GM18502 (cell line): ENCODE measurements around the gene TGFB2.

ENCODE experiments used
- ATAC-seq: cut with Tn5 transposase; IDR thresholded peaks from one replicate; pipeline ENCODE4 v1.9.1; 2021; ENCODE audit warnings: mild to moderate bottlenecking; ENCODE audit not compliant: unreplicated experiment, poor library complexity

The TGFB2 gene

DNA sequence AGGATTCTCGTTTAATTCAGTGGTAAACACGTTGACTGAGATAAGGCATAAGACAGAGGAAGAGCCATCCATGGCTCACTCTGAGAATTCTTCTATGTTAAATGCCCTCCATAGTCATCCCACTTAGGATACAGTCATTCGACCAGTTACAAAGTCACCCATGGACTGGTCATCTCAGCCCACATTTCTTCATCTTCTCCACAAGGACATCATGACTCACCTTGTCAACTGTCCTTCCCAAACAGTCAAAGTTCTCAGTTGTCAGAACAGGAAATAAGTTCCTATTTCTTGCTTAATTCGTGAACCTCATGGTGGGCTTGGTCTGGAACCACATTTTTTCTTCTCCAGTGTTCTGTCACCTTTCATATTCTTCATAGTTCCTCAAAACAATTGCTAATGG, 133.2 kb downstream of the TGFB2 start:
- ATAC-seq = no peak

- ATAC-seq = no peak
Measured at GRCh38 chr1:218479436-218480115, 134.4 kb downstream of the TGFB2 start.

- no peak for ATAC-seq
Measured at GRCh38 chr1:218480137-218480536, 135.0 kb downstream of the TGFB2 start.

- no peak for ATAC-seq
Measured at GRCh38 chr1:218480588-218481099, 135.5 kb downstream of the TGFB2 start.

- no peak for ATAC-seq
Measured at GRCh38 chr1:218481116-218481775, 136.1 kb downstream of the TGFB2 start.

DNA sequence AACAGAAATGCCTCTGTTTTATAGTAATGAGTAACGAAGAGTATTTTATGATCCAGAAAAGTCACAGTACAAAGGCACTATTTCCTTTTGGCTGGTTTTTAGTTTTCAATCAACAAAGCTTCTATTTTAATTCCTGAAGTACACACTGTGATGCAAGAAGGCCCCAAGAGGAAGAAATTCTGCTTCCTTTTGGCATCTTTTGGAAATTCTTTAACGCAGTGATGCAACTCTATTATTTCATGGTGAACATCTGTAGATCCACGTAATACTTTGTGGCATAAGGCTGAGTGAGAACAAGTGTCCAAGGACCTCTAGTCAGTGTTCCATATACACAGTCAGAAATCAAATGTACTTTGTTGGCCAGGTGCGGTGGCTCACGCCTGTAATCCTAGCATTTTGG, 137.5 kb downstream of the TGFB2 start:
- no peak for ATAC-seq

DNA sequence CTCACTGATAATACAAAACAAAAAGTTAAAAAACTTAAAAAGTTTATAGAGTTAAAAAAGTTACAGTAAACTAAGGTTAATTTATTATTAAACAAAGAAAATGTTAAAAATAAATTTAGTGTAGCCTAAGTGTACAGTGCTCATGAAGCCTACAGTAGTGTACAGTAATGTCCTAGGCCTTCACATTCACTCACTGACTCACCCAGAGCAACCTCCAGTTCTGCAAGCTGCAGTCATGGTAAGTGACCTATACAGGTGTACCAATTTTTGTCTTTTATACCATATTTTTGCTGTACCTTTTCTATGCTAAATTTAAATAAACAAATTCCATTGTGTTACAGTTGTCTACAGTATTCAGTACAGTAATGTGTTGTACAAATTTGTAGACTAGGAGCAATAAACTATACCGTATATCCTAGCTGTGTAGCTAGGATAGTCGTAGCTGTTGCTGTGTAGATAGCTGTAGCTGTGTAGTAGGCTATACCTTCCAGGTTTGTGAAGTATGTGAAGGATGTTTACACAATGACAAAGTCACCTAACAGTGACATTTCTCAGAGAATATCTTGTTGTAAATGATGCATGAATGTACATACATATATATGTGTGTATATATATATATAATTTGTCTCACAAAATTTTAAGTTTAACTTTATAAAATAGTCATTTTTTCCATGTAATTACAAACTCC, 140.2 kb downstream of the TGFB2 start:
- no peak for ATAC-seq

DNA sequence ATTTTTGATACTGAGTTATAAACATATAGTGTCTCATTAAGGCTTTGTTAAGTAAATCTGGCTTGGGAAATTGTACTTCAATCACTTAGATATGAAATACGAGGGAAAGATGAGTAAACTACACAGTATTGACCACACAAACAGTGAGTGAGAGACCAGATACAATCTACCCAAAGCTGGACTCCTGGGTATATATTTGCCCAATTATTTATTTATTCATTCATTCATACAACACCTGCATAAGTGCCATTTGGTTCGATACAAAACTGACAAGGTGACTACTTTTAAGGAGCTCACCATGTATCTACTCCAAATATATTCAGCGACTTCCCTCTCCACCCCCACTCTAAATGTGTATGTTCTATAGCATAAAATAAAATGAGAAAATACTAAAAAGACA, 143.4 kb downstream of the TGFB2 start:
- ATAC-seq = no peak

- no peak for ATAC-seq
Measured at GRCh38 chr1:218488986-218489385, 143.8 kb downstream of the TGFB2 start.

- ATAC-seq = no peak
Measured at GRCh38 chr1:218490406-218490922, 145.3 kb downstream of the TGFB2 start.

- ATAC-seq = no peak
Measured at GRCh38 chr1:218492874-218493273, 147.7 kb downstream of the TGFB2 start.

DNA sequence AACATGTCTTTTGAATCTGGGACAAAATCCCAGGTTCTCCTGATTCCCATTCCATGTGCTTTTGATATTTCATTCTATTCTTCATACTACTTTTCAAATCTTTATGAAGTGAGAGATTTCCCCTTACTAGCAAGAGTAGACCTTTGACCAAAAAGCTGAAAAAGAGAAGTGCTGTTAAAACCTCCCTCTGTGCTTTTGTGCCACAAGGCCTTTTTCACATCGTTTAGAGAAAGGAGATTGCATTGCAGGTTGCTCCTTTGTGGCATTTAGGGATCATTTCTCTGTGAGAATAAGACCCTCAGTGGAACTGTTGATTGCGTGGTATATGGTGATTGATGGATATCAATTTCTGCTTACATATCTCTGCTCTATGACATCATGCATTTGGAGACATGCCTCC, 148.8 kb downstream of the TGFB2 start:
- ATAC-seq = no peak
